Measurements from ENCODE around the gene MPG.
A peak's percentile ranks its signal among the peaks of the same experiment; 100 is the strongest.
"Not testable (repeated sequence)": the region's sequence is repeated elsewhere in the genome, so short reads cannot be mapped to it uniquely, and the experiment has no call there.

Gene MPG, protein sequence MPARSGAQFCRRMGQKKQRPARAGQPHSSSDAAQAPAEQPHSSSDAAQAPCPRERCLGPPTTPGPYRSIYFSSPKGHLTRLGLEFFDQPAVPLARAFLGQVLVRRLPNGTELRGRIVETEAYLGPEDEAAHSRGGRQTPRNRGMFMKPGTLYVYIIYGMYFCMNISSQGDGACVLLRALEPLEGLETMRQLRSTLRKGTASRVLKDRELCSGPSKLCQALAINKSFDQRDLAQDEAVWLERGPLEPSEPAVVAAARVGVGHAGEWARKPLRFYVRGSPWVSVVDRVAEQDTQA

DNA sequence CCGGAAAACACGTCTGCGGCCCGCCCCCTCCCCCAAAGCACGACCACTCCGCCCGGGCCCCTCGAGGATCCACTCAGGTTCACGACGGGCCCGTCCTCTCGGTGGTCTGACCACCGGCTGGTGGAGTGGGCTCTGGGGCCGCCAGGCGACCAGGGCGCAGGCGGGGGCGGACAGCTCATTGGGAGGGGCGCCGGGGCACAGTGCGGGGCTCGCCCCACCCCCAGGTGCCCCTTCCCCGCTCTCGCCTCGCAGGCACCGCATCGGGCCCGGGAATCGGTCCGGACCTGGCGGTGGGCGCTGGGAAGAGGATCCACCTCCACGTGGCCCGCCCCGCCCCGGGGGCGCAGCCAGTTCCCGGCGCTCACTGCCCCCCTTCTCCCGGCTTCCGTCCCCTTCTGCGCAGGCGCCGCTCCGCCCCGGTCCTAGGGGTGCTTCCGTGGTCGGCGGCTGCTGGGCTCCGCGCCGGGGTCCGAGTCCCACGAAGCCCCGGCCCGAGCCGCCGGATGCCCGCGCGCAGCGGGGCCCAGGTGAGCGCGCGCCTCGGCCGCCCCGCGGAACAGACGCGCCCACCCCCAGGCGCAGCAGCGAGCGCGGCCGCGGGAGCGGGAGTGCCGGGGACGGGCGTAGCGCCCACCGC lies at the start of gene MPG:
Gene MPG, plus strand, starts transcription at position 419 of the 637 bp plus-strand sequence. Its CDS starts 85 bp downstream, at position 504.
- DNase-seq (ENCODE audit: low read depth in 2 of 2) = peak; percentile 77 to 86

DNA sequence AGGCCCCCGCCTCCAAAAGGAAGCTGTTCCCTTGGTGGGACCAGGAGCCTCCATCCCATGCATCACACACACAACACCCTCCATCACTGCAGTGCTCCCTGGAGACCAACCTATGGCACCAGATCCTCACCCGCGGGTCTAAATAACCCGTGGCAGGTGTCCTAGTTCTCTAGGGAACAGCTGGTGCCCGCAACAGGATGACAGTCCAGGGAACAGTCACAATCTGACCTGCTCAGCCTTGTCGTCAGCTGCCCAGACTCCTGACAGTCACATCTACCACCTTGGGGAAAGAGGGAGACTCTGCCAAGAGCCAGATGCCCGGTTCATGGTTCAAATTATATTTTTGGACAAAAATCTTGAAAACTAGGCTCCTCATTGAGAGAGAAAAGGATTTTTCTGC lies 47.4 kb upstream of the MPG start:
- not testable (repeated sequence) for DNase-seq (ENCODE audit: low read depth in 2 of 2)

DNA sequence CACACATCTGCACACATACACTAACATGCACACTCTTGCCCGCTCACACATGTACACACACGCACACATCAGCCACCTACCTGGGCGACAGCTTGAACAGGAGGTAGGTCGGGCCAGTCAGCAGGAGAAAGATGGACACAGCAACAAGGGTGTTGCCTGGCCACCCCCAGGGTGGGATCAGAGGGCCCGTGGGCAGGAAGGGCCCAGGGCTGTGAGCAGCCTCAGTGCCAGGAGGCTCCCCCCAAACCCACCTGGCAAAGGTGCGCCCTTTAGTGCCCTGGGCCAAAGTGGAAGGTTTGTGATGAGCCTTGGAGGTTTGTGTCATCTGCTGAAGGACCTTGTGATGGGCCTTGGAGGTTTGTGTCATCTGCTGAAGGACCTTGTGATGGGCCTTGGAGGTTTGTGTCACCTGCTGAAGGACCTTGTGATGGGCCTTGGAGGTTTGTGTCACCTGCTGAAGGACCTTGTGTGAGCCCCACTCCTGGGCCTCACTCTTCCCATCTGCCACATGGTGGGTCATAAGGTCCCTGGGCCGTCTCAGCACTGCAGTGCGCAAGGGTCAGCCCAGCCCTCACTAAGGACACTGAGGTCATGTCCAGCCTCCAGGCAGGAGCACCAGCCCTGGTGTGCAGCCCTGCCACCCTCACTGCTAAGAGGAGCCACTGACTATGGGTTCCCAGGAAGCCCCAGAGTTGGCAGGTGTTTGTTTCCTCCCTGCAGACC lies 44.7 kb upstream of the MPG start:
- DNase-seq (ENCODE audit: low read depth in 2 of 2) = not testable (repeated sequence)

DNA sequence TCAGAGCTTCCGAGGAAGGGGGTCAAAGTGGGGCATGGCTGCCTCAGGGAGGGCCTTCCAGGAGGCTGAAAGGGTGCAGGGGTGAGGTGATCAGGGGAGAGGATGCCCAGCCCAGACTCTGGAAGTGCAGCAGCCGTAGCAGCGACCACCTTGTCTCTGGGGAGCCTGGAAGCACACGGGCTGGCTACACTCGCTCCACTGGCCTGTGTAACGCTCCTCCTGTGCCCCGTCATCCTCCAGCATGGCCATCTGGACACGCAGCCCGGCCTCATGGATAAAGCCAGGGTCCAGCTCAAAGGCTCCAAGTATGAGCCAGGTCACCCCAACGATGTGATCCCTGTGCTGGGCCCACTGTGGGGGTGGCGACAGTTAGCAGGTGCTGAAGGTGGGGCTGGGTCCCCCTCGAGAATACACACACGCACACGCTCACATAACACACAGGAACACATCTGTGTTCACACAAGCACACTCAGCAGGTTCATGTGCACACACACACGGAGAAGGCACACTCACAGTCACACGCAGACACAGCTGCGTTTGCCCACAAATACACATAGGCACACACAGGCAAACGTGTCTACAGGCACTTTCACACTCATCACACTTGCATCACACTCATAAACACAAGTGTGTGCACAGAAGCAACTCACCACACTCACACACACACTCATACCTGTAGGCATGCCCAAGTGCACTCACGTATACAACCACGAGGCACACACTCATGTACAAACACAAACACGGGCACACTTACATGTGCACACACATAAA lies 44.0 kb upstream of the MPG start:
- DNase-seq (ENCODE audit: low read depth in 2 of 2) = no peak

DNA sequence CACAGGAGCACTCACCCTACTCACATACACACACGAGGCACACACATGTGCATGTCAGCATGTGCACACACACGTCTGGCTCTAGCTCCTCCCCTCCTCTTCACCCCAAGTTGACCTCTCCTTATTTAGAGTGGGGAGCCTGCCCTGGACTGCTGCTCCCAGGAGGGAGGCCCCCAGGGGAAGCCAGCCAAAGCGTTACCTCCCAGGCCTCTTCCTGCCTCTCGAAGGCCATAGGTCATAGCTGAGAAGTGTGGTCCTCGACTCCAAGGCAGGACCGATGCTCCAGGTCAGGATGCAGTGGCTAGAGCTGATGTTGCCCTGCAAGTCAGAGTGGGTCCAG lies 43.4 kb upstream of the MPG start:
- no peak for DNase-seq (ENCODE audit: low read depth in 2 of 2)

DNA sequence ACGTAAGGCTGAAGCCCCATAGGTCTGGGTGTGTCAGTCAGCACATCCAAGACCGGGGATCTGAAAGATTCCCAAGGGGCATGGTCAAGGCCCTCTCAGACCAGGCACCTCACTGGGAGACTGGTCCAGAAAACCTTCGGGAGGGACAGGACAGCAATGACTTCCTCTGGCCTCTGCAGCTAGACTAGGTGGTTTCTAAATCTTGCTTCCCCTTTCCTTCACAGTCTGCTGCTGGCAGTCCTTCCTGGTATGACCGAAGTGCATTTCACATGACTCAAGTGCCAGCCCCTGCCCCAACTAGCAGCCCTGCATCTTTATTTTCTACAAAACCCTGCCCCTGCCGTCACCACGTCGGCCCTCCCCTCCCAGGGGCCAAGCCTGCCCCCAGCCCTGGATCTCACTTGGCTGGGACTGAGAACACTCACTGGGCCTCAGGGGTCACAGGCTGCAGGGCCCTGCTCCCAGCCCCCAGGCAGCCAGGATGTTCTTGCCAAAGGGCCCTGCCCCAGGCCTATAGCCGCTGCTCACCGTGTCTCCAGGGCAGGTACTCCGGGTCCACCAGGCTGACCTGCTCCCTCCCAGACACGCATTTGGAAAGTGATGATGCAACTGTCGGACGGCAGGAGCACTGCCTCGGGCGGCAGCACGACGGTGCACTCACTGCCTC lies 42.9 kb upstream of the MPG start:
- no peak for DNase-seq (ENCODE audit: low read depth in 2 of 2)

DNA sequence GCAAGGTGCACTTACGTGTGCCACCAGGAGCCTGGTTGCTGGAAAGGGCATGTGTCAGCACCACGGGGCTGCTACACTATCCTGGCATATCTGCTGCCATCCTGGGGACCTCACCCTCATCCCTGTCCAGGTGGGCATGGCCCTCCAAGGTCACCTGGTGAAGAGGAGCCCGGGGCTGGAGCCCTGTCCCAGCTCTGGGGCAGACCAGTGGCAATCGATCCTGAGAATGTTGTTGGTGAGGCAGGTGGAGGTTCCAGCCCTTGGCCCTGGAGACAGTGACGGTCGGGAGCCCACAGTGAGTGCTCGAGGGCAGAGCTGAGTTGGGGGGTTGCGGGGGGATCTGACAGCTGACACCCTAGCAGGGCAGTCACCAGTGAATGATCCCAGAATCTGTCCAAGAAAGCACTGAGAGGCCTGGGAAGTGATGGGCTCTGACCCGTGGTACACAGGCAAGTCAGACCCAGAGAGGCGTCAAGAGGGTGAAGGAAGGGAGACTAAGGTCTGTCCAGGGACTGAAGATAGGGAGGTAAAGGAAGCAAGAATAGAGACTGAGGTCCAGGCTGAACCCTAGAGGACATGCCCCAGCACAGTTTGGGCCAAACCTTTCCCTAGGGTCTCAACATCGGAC lies 42.2 kb upstream of the MPG start:
- no peak for DNase-seq (ENCODE audit: low read depth in 2 of 2)

DNA sequence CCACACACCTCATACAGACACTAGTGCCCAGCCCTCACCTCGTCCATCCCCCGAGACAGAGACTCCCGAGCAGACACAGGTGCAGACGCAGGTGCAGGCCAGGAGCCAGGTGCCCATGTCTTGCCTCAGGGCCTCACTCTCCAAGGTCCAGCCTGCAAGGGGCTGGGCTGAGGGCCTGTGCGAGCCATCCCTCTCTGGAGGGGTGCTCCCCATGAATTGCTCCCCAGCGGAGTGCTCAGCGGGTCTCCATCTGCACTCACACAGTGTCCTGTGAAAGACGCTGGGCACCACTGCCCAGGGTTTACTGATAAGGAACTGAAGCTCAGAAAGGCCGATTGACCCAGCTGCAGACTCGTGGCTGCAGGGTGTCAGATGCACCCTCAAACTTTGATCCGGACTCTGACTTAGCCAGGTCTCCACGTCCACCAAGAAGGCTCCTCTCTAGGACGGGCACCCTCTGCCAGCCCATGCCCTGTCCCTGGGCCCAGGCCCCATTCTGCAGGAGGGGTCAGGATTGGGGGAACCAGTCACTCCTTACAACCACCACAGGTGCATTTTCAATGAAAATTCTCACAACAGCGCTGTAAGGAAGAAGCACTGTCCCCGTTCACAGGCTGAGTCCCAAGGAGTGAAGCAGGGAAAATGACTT lies 41.6 kb upstream of the MPG start:
- no peak for DNase-seq (ENCODE audit: low read depth in 2 of 2)

DNA sequence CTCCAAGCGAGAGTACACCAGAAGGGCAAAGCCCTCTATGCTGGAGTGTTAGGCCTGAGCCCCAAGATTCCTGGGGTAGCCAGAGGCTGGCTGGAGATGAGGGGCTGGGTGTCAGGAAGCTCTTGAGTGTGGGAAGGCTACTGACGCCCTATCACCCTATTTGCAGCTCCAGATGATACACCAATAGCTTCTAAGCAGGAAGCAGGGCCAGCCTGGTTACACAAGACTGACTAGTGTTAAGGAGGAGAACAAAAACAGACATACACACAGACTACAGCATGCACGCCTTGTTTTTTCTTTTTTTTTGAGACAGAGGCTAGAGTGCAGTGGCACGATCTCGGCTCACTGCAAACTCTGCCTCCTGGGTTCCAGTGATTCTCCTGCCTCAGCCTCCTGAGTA lies 40.5 kb upstream of the MPG start:
- DNase-seq (ENCODE audit: low read depth in 2 of 2) = no peak

DNA sequence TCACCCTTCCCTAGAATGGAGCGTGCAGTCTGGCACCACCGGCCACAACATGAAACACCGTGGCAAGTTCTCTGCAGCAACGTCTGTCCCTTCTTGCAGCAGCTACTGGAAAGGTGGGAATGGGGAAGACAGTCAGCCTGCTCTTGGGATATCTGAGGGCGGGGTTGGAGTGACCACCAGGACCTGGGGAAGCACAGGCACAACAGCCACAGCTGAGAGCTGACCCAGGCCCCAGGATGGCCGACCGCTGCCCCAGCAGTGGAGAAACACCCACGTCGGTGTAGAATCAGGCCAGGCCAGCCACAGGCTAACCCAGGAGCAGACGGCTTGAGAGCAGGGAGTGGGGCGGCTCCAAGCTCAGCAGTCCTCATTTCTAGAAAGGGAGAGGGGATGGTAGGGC lies 39.8 kb upstream of the MPG start:
- DNase-seq (ENCODE audit: low read depth in 2 of 2) = not testable (repeated sequence)

DNA sequence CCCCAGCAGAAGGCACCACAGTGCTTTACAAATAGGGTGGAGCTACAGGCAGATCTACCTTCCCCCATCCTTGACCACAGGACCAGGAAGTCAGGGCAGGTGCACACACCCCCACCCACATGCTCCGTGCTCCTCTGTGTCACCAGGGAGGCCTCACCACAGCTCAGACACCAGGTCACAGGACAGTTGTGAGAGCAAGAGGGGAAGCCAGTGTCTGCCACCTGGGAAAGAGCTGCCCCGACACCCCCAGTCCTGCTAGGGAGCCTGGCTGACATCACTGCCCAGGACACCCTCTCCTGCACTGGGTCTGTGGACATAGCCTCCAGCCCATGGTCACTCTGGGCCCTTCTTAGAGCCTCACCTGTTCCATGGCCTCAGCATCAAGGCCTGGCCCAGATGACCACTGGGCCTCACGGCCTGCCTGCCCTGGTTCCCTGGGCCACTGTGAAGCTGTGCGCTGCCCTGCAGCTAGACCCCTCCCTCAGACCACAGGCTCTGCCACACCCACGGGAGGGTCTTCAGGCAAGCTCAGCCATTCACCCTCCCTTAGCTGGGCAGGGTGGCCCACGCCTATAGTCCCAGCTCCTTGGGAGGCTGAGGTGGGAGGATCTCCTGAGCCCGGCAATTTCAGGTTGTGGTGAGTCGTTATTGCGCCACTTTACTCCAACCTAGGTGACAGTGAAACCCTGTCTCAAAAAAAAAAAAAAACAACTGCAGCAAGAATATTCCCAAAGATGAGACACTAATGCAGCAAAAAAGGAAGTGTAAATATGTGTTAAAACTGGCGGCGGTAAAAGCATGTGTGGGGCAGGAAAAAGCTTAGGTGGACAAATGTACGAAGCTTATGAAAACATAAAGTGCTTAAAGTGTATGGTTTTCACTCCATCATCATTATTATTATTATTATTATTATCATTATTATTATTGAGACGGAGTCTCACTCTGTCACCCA lies 38.8 kb upstream of the MPG start:
- DNase-seq (ENCODE audit: low read depth in 2 of 2) = no peak

DNA sequence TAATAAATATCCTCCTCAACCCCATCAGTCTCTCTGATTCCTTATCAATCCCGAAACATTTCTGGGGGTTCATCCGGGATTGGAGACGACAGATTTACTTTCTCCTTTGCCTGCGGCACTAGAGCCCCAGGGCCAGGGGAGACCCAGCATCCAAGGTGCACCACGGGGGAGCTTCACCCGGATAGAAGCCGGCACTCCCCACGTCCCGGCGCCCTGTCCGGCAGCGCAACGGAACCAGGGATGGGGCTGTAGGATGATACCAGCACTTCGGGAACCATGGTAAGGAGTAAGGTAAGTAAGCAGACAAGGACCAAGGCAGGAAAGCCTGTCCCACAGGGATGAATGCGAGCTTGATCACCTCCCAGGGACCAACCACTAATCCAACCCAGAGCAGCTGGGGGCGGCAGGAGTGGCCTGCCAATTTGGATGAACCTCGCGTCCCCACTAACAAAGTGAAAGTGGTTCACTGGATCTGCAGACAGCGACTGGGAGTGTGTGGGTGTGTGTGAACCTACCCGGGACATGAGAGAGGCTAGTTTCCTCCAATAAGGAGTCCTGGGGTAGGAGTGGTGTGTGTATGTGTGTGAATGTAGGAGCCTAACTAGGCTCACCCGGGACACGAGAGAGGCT lies 36.5 kb upstream of the MPG start:
- no peak for DNase-seq (ENCODE audit: low read depth in 2 of 2)

DNA sequence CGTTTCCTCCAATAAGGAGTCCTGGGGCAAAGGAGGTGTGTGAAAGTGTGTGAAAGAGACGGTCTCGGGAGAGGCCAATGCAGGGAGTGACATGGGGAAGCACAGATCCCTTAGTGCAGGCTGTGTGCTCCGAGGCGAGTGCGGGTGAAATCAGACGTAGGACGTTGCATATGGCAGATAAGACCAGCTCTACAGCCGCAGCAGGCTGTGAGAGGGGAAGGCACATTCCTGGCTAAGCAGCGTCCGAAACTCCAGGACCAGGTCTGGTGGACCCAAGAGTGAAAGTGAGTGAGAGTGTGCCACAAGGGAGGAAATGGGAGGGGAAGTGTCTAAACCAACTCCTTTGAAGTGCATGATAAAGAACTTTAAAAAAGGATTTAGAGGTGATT lies 36.0 kb upstream of the MPG start:
- DNase-seq (ENCODE audit: low read depth in 2 of 2) = no peak

DNA sequence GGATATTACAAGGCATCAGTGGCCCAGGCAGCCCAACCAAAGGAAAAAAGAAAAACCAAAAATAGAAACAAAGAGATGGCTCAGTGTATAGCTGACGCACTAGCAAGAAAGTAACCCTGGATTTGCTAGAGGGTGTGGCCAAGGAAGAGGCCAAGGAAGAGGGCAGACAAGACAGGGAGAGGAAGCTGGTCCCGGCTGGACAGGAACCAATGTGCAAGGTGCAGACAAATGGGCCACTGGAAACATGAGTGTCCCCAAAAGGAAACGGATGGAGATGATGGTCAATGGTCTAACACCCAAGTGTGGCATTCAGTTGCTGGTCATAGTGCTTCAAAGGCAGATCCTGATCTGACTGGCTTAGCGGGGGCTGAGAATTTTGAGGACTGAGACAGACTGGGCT lies 35.3 kb upstream of the MPG start:
- DNase-seq (ENCODE audit: low read depth in 2 of 2) = no peak

DNA sequence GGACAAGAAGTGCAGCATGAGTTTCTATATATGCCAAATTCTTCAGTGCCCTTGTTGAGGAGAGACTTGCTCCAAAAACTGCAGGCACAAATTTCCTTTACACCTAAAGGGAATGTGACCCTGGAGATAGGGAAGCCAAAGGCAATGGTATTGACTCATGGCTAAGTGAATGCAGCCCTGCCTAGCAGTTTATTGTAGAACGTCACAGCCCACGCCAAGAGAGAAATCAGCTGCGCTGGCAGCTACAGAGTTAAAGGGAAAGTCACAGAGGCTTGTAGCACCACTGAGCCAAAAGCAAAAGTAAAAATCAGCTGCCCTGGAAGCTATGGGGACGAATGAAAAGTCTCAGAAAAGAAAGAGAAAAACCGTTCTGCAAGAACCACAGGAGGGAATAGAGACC lies 34.7 kb upstream of the MPG start:
- no peak for DNase-seq (ENCODE audit: low read depth in 2 of 2)

DNA sequence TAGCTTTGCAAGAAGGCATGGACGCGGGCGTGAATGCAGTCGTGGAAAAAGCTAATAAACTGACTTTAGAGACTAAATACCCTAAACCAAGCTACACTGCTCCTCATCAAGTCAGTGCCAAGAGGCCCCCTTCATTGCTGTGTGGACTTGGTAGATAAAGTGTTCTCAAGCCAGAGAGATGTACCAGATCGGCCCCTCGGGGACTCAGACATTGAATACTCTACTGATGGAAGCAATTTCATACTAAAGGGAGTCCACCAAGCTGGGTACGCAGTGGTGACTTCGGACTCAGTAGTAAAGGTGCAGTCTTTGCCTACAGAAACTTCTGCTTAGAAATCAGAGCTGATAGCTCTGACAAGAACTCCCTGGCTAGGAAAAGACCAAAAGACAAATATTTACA lies 33.4 kb upstream of the MPG start:
- no peak for DNase-seq (ENCODE audit: low read depth in 2 of 2)

DNA sequence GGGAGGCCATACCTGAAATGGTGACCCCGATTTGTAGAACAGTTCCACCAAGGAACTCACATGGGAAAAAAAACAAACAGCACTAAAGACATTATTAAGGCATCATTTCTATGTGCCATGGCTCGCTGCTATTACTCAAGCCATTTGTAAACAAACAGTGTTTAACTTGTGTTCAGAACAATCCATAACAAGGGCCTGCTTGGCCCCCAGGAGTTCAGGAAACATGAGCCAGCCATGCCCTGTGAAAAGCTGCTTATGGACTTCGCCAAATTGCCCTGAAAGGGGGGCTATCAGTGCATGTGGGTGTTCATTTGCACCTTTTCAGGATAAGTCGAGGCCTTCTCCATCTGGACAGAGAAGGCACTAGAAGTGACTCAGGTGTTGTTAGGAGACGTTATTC lies 32.6 kb upstream of the MPG start:
- no peak for DNase-seq (ENCODE audit: low read depth in 2 of 2)

DNA sequence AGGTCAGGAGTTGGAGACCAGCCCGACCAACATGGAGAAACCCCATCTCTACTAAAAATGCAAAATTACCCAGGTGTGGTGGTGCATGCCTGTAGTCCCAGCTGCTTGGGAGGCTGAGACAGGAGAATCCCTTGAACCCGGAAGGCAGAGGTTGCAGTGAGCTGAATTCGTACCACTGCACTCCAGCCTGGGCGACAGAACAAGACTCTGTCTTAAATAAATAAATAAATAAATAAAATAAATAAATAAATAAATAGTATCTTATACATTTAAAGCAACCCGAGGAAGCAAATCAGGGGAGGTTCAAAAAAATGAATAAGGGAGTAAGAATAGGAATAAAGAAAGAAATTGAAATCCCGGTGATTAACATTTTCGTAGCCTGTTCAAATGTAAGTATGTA lies 31.5 kb upstream of the MPG start:
- not testable (repeated sequence) for DNase-seq (ENCODE audit: low read depth in 2 of 2)

DNA sequence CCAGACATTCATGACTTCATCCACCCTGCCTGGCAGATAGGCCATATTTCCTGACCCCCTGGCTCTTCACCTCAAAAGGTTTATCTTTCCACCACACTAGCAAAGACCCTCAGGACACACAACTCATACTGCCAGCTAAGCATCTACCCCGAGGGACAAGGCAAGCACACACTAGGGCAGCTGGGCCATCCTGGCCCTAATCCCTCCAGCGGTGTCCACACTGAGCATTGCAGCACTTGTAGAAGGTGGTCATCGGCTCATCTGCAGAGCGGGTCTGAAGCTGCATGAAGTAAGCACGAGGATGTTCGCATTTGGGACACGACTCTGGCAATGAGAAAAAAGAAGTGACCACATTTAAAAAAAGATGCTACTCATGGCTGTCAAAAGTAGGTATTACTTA lies 30.8 kb upstream of the MPG start:
- no peak for DNase-seq (ENCODE audit: low read depth in 2 of 2)

Data from stimulated activated CD4-positive, alpha-beta T cell treated with anti-CD3 and anti-CD28 coated beads, Interleukin-1b, Interleukin-23, amount 100 ng/mL, for 4 hours (primary cell).